Subcutaneous abdominal adipose tissue (tissue), 5 donors: ENCODE data around the gene SLC25A24.

ENCODE experiments used
- H3K27ac ChIP-seq: one replicate; pipeline ENCODE4 v1.7.0; 2013; ENCODE audit warnings: low read depth, mild to moderate bottlenecking, inconsistent platforms, low read length, moderate library complexity
- H3K27me3 ChIP-seq, 5 donors: one replicate each; pipeline ENCODE4 v1.7.0; 2013; ENCODE audit warnings: low read length in 5 of 5, inconsistent platforms in 1 of 5; ENCODE audit not compliant: control insufficient read depth in 5 of 5, insufficient read depth in 4 of 5
- H3K36me3 ChIP-seq, 5 donors: one replicate each; pipeline ENCODE4 v1.7.0; 2013; ENCODE audit warnings: low read length in 5 of 5; ENCODE audit not compliant: control insufficient read depth in 5 of 5, insufficient read depth in 5 of 5
- H3K4me1 ChIP-seq, 5 donors: one replicate each; pipeline ENCODE4 v1.7.0; 2013; ENCODE audit warnings: low read length in 5 of 5, mild to moderate bottlenecking in 3 of 5, moderate library complexity in 1 of 5; ENCODE audit not compliant: control insufficient read depth in 5 of 5, insufficient read depth in 5 of 5
- H3K4me3 ChIP-seq, 5 donors: one replicate each; pipeline ENCODE4 v1.7.0; 2013; ENCODE audit warnings: low read length in 5 of 5, low read depth in 1 of 5
- H3K9ac ChIP-seq, 5 donors: one replicate each; pipeline ENCODE4 v1.7.0; 2013; ENCODE audit warnings: low read length in 5 of 5, mild to moderate bottlenecking in 4 of 5, moderate library complexity in 3 of 5
- H3K9me3 ChIP-seq, 5 donors: one replicate each; pipeline ENCODE4 v1.7.0; 2013; ENCODE audit warnings: low read length in 5 of 5; ENCODE audit not compliant: control insufficient read depth in 5 of 5
- donor health status: healthy.
- donor health status: healthy.
- donor health status: healthy.
- donor health status: healthy.
- donor health status: healthy.

SLC25A24 gene

GRCh38 chr1:108109295-108109973, 90.7 kb downstream of the SLC25A24 start:
- Histone ChIP-seq H3K9me3 (no peaks in the 10 kb centered on the region), H3K27me3 (no peaks in the 10 kb centered on the region), H3K36me3 (no peaks in the 10 kb centered on the region), H3K27ac (no peak overlapping the region), H3K4me3 (no peak overlapping the region), H3K4me1 (peaks cover 4 to 18% (median 8%) of the 10 kb centered on the region in 5 donors), H3K9ac (no peak overlapping the region)

- no peak overlapping the region for H3K4me3 ChIP-seq
These were observed 92.0 kb downstream of the SLC25A24 start for GRCh38 chr1:108108119-108108518.

GRCh38 chr1:108107658-108108057, 92.5 kb downstream of the SLC25A24 start:
- Histone ChIP-seq H3K27ac (no peak overlapping the region), H3K9me3 (no peaks in the 10 kb centered on the region), H3K36me3 (no peaks in the 10 kb centered on the region), H3K27me3 (no peaks in the 10 kb centered on the region), H3K9ac (no peak overlapping the region), H3K4me1 (peaks cover 0 to 10% (median 3%) of the 10 kb centered on the region in 5 donors), H3K4me3 (no peak overlapping the region)

More at GRCh38 chr1:108108119-108108518, 92.0 kb downstream of the SLC25A24 start:
- no peaks in the 10 kb centered on the region for H3K9me3 ChIP-seq
- H3K36me3 ChIP-seq: no peaks in the 10 kb centered on the region
- no peak overlapping the region for H3K27ac ChIP-seq
- no peak overlapping the region for H3K9ac ChIP-seq
- H3K4me1 ChIP-seq: peaks cover 0 to 10% (median 3%) of the 10 kb centered on the region in 5 donors
- H3K27me3 ChIP-seq: no peaks in the 10 kb centered on the region

- no peak overlapping the region for H3K9ac ChIP-seq
- H3K9me3 ChIP-seq: no peaks in the 10 kb centered on the region
- H3K4me3 ChIP-seq: no peak overlapping the region
- peaks cover 0 to 10% (median 3%) of the 10 kb centered on the region in 5 donors for H3K4me1 ChIP-seq
- no peak overlapping the region for H3K27ac ChIP-seq
- no peaks in the 10 kb centered on the region for H3K27me3 ChIP-seq
- H3K36me3 ChIP-seq: no peaks in the 10 kb centered on the region
These were observed 93.4 kb downstream of the SLC25A24 start for GRCh38 chr1:108106775-108107174.

- Histone ChIP-seq H3K27me3 (no peaks in the 10 kb centered on the region), H3K9me3 (no peaks in the 10 kb centered on the region), H3K9ac (no peak overlapping the region), H3K4me3 (no peak overlapping the region), H3K4me1 (no peaks in the 10 kb centered on the region), H3K36me3 (no peaks in the 10 kb centered on the region), H3K27ac (no peak overlapping the region)
These were observed 100.0 kb downstream of the SLC25A24 start for GRCh38 chr1:108100148-108100547.

GRCh38 chr1:108097018-108097417, 103.1 kb downstream of the SLC25A24 start:
- Histone ChIP-seq H3K9ac (no peak overlapping the region), H3K4me1 (no peaks in the 10 kb centered on the region), H3K27ac (no peak overlapping the region), H3K9me3 (no peaks in the 10 kb centered on the region), H3K36me3 (no peaks in the 10 kb centered on the region), H3K4me3 (no peak overlapping the region), H3K27me3 (no peaks in the 10 kb centered on the region)

- H3K9ac ChIP-seq: no peak overlapping the region
- H3K36me3 ChIP-seq: no peaks in the 10 kb centered on the region
- no peaks in the 10 kb centered on the region for H3K4me1 ChIP-seq
- H3K27me3 ChIP-seq: no peaks in the 10 kb centered on the region
- no peaks in the 10 kb centered on the region for H3K9me3 ChIP-seq
- no peak overlapping the region for H3K27ac ChIP-seq
- no peak overlapping the region for H3K4me3 ChIP-seq
These were observed 104.1 kb downstream of the SLC25A24 start for GRCh38 chr1:108096089-108096488.

GRCh38 chr1:108089477-108089876, 110.7 kb downstream of the SLC25A24 start:
- Histone ChIP-seq H3K4me1 (peaks cover 0 to 4% (median 0%) of the 10 kb centered on the region in 5 donors), H3K9me3 (no peaks in the 10 kb centered on the region), H3K9ac (no peak overlapping the region), H3K27ac (no peak overlapping the region), H3K27me3 (no peaks in the 10 kb centered on the region), H3K4me3 (no peak overlapping the region), H3K36me3 (no peaks in the 10 kb centered on the region)

GRCh38 chr1:108085628-108086027, 114.5 kb downstream of the SLC25A24 start:
- no peaks in the 10 kb centered on the region for H3K9me3 ChIP-seq
- no peak overlapping the region for H3K4me3 ChIP-seq
- no peak overlapping the region for H3K27ac ChIP-seq
- H3K36me3 ChIP-seq: no peaks in the 10 kb centered on the region
- H3K4me1 ChIP-seq: peaks cover 0 to 4% (median 3%) of the 10 kb centered on the region in 5 donors
- H3K27me3 ChIP-seq: no peaks in the 10 kb centered on the region
- no peak overlapping the region for H3K9ac ChIP-seq

- no peak overlapping the region for H3K4me3 ChIP-seq
- H3K4me1 ChIP-seq: peaks cover 0 to 4% (median 3%) of the 10 kb centered on the region in 5 donors
- no peaks in the 10 kb centered on the region for H3K9me3 ChIP-seq
- no peaks in the 10 kb centered on the region for H3K36me3 ChIP-seq
- H3K27me3 ChIP-seq: no peaks in the 10 kb centered on the region
- no peak overlapping the region for H3K9ac ChIP-seq
- H3K27ac ChIP-seq: no peak overlapping the region
These were observed 115.2 kb downstream of the SLC25A24 start for GRCh38 chr1:108084866-108085477.
